PC-9 (cell line): Measurements from ENCODE around the gene PSORS1C1. TPM values are rescaled to one million over a fixed set of nuclear protein-coding genes. Genes with fewer than 3 reads are reported as not detected.

Experiments used
- BruUV-seq: library from RNA; stranded (reverse); fragments of 400-500 nt; replicated peaks from 2 replicates; lab custom pipeline; 2021; lab: Mats Ljungman, UMichigan
- CTCF ChIA-PET: fragments of 300-600 bp; sonication (Branson Sonifier 250); formaldehyde crosslinking; loops from one replicate; lab custom pipeline; 2022; ENCODE audit warnings: antibody characterized with exemption; lab: Charles Lee
- POLR2A ChIA-PET: fragments of 300-600 bp; sonication (Branson Sonifier 250); formaldehyde crosslinking; loops from one replicate; lab custom pipeline; 2022; ENCODE audit warnings: antibody characterized with exemption; ENCODE audit not compliant: unreplicated experiment; lab: Charles Lee
- DNase-seq, 2 experiments: peaks; one replicate each; pipeline versions ENCODE4 v3.0.0 to v3.0.0-alpha.2; 2015 to 2022; ENCODE audit warnings: mixed read lengths in 1 of 2
- H2AFZ ChIP-seq: fragments of 200-600 bp; sonication (generic); 2 replicates; pipeline ENCODE4 v1.8.1; 2017; ENCODE audit warnings: antibody characterized with exemption
- H3F3A ChIP-seq: fragments of 200-600 bp; sonication (generic); 2 replicates; pipeline ENCODE4 v1.8.1; 2017; ENCODE audit warnings: antibody characterized with exemption, mild to moderate bottlenecking, low read depth; ENCODE audit not compliant: insufficient read depth
- H3K27ac ChIP-seq: fragments of 200-600 bp; sonication (generic); 2 replicates; pipeline ENCODE4 v1.6.1; 2016; ENCODE audit warnings: mixed run types
- H3K27me3 ChIP-seq: fragments of 200-600 bp; sonication (generic); 2 replicates; pipeline ENCODE4 v1.6.1; 2016; ENCODE audit warnings: low read depth, mixed run types; ENCODE audit not compliant: insufficient read depth
- H3K36me3 ChIP-seq: fragments of 200-600 bp; sonication (generic); 2 replicates; pipeline ENCODE4 v1.6.1; 2016; ENCODE audit warnings: low read depth, mixed run types
- H3K4me1 ChIP-seq: fragments of 200-600 bp; sonication (generic); replicated peaks from 2 replicates; pipeline ENCODE4 v1.6.1; 2016; ENCODE audit warnings: mixed run types; ENCODE audit not compliant: insufficient read depth
- H3K4me2 ChIP-seq: fragments of 200-600 bp; sonication (generic); 2 replicates; pipeline ENCODE4 v1.6.1; 2017; ENCODE audit warnings: mixed run types
- H3K4me3 ChIP-seq: fragments of 200-600 bp; sonication (generic); 2 replicates; pipeline ENCODE4 v1.6.1; 2016; ENCODE audit warnings: mixed run types
- H3K79me2 ChIP-seq: fragments of 200-600 bp; sonication (generic); 2 replicates; pipeline ENCODE4 v1.6.1; 2017; ENCODE audit warnings: low read depth, mixed run types
- H3K9me2 ChIP-seq: fragments of 200-600 bp; sonication (generic); 2 replicates; pipeline ENCODE4 v1.8.1; 2017; ENCODE audit warnings: mild to moderate bottlenecking; ENCODE audit not compliant: insufficient read depth
- H3K9me3 ChIP-seq: fragments of 200-600 bp; sonication (generic); 2 replicates; pipeline ENCODE4 v1.8.1; 2016; ENCODE audit warnings: low read depth; ENCODE audit not compliant: insufficient read depth
- H4K20me1 ChIP-seq: fragments of 200-600 bp; sonication (generic); 2 replicates; pipeline ENCODE4 v1.8.1; 2017; ENCODE audit not compliant: insufficient read depth
- EZH2 ChIP-seq: fragments of 200-600 bp; sonication (generic); IDR thresholded peaks from 2 replicates; pipeline ENCODE4 v1.8.0; 2017; ENCODE audit warnings: antibody characterized with exemption, low read depth
- intact Hi-C: fragments of 100-400 bp; cut with micrococcal nuclease; formaldehyde crosslinking; loops from one replicate; pipeline ENCODE4 v1.10.0; 2022; ENCODE audit not compliant: unreplicated experiment
- total RNA-seq: library from RNA; stranded (reverse); gene quantifications from 2 replicates; pipeline ENCODE4 v1.2.3, GENCODE V29; 2021
- TF ChIP-seq, protein P1 (sequence below): fragments of 200-600 bp; sonication (generic); conservative IDR thresholded peaks from 2 replicates; pipeline ENCODE4 v1.6.1; 2017; ENCODE audit warnings: mixed run types, antibody characterized with exemption, mild to moderate bottlenecking, moderate library complexity

PSORS1C1 gene
- total RNA-seq, 1 experiment from 2014 or later = 29.2 TPM

DNA sequence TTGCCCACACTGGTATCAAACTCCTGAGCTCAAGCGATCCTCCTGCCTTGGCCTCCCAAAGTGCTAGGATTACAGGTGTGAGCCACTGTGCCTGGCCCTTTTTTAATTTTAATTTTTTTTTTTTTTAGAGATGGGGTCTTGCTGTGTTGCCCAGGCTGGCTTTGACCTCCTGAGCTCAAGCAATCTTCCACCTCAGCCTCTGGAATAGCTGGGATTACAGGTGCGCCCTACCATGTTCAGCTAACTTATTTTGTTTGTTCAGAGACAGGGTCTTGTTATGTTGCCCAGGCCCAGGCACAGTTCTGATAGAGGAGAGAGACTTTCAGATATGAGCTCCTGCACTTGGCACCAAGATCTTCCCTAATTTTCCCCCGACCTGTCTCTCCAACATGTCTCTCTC is 16.2 kb downstream of the PSORS1C1 start:
- H3K9me2 ChIP-seq = no peaks in the 10 kb centered on the region
- H3K4me1 ChIP-seq = peaks cover 2% of the 10 kb centered on the region; the same call in 1 of the 2 replicates
- no peaks in the 10 kb centered on the region for H3K27me3 ChIP-seq
- no peak overlapping the region for H2AFZ ChIP-seq
- H3K9me3 ChIP-seq = no peaks in the 10 kb centered on the region
- no peaks in the 10 kb centered on the region for H3F3A ChIP-seq
- no peaks in the 10 kb centered on the region for H3K36me3 ChIP-seq
- no peaks in the 10 kb centered on the region; the same call in 1 of the 2 replicates for H4K20me1 ChIP-seq
- ChIA-PET POLR2A (interaction anchor here (0.7 kb wide), 1 partner anchor 60 kb away, joined by 4 read pairs; no protein-coding TSS in a partner anchor), CTCF (no interaction called here)
- no peak for DNase-seq
- BruUV-seq = no TSS peak
- TF ChIP-seq EZH2 = no peak
- TF ChIP-seq, protein P1, sequence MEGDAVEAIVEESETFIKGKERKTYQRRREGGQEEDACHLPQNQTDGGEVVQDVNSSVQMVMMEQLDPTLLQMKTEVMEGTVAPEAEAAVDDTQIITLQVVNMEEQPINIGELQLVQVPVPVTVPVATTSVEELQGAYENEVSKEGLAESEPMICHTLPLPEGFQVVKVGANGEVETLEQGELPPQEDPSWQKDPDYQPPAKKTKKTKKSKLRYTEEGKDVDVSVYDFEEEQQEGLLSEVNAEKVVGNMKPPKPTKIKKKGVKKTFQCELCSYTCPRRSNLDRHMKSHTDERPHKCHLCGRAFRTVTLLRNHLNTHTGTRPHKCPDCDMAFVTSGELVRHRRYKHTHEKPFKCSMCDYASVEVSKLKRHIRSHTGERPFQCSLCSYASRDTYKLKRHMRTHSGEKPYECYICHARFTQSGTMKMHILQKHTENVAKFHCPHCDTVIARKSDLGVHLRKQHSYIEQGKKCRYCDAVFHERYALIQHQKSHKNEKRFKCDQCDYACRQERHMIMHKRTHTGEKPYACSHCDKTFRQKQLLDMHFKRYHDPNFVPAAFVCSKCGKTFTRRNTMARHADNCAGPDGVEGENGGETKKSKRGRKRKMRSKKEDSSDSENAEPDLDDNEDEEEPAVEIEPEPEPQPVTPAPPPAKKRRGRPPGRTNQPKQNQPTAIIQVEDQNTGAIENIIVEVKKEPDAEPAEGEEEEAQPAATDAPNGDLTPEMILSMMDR = no peak
- H3K79me2 ChIP-seq = no peaks in the 10 kb centered on the region
- no peak overlapping the region for H3K27ac ChIP-seq
- H3K4me3 ChIP-seq = no peak overlapping the region
- H3K4me2 ChIP-seq = no peak overlapping the region
- intact Hi-C loops = no loop called here

DNA sequence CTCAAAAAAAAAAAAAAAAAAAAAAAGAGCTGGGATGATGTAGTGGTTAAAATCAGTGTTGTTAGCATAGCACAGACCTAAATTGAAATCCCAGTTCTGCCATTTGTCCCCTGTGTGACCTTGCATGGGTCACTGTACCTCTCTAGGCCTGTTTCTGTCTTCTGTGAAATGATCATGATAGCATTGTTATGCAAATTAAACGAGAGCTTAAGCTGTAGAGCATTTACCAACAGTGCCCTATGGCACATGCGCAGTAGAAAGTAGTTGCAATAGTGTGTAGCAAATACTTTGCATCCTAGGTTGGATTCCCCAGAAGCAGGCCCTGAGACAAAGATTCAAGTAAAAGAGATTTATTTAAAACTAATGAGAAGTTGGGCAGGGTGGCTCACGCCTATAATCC is 17.0 kb downstream of the PSORS1C1 start:
- CTCF ChIA-PET = interaction anchor here (0.7 to 1.4 kb wide), 4 partner anchors 14 to 663 kb away, joined by 3 to 8 read pairs (median 6); no protein-coding TSS in a partner anchor
- no peak for DNase-seq

DNA sequence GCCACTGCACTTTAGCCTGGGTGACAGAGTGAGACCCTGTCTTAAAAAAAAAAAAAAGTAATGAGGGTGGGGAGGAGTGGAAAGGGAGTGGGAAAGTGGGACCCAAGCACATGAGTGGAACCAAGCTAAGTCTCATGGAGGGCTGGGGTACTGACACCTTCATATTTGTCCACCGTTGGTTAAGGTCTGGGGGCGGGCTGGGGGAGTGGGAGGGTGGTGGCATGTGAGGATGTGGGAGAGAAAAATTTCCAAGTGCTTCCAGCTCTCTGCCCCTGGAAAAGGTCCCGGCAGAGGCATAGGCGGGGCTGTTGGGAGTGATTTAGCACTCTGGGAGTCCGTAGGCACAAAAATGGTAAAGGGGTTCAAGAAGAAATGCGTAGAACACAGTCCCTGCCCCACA is 18.2 kb downstream of the PSORS1C1 start:
- ChIA-PET POLR2A (no interaction called here), CTCF (no interaction called here)
- TF ChIP-seq, protein P1 = no peak
- no peak for TF ChIP-seq EZH2
- DNase-seq = no peak
- H3K4me3 ChIP-seq = no peak overlapping the region
- no peaks in the 10 kb centered on the region for H3K9me2 ChIP-seq
- H3K4me2 ChIP-seq = no peak overlapping the region
- H3K79me2 ChIP-seq = no peaks in the 10 kb centered on the region
- intact Hi-C loops = no loop called here
- H4K20me1 ChIP-seq = no peaks in the 10 kb centered on the region
- H3K36me3 ChIP-seq = no peaks in the 10 kb centered on the region
- H3K9me3 ChIP-seq = no peaks in the 10 kb centered on the region
- H3K4me1 ChIP-seq = no peaks in the 10 kb centered on the region
- no peaks in the 10 kb centered on the region for H3F3A ChIP-seq
- no TSS peak for BruUV-seq
- H3K27ac ChIP-seq = no peak overlapping the region
- H3K27me3 ChIP-seq = no peaks in the 10 kb centered on the region
- no peak overlapping the region for H2AFZ ChIP-seq

More for the DNA sequence above, 17.0 kb downstream of the PSORS1C1 start:
- BruUV-seq = no TSS peak
- Histone ChIP-seq H3K27ac (no peak overlapping the region), H3K36me3 (no peaks in the 10 kb centered on the region), H2AFZ (no peak overlapping the region), H3K9me2 (no peaks in the 10 kb centered on the region), H3K4me1 (no peaks in the 10 kb centered on the region), H3K4me3 (no peak overlapping the region), H3K4me2 (no peak overlapping the region), H3K79me2 (no peaks in the 10 kb centered on the region), H3K27me3 (no peaks in the 10 kb centered on the region), H3K9me3 (no peaks in the 10 kb centered on the region), H4K20me1 (no peaks in the 10 kb centered on the region), H3F3A (no peaks in the 10 kb centered on the region)
- TF ChIP-seq, protein P1 = no peak
- no peak for TF ChIP-seq EZH2
- intact Hi-C loops = no loop called here
- POLR2A ChIA-PET = no interaction called here
